ENCODE measurements around the gene IL19. TPM values are rescaled to one million over a fixed set of nuclear protein-coding genes. Genes with fewer than 3 reads are reported as not detected.

IL19 gene
- total RNA-seq, 4 donors from 2014 or later = not detected

DNA sequence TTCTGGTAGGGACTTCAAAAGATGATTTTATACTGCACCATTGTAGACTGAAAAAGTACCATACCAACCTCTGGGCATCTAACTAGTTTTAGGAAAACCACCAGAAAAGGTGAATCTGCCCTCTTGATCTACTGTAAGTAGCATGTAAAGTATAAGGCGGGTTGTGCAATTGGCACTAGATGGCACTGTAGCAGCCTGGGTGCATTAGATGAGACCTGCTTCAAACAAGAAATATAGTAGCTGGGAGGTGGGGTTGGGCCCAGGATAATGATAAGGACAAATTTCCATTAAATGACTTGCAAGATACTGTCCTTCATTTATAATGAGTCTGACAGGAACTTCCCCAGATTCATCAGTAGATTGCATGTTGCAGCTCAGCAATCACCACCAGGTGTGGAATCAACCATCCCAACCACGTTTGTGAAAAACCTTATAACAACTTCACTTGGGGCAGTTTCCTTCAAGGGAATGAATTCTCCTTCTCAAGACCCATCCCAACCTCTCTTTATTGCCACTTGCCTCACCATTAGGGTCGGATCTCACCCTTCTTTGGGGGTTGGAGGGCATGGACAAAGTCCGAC, 39.0 kb downstream of the IL19 start:
- WGBS, 2 donors = 72 to 78% methylated on average over 4 of the region's 4 CpGs
- Histone ChIP-seq H3K9me3 (peaks cover 0 to 13% (median 6%) of the 10 kb centered on the region in 4 donors), H3K27me3 (peaks cover 0 to 4% of the 10 kb centered on the region in 2 donors), H3K4me1 (no peaks in the 10 kb centered on the region), H3K36me3 (no peaks in the 10 kb centered on the region), H3K4me3 (no peak overlapping the region), H3K27ac (no peak overlapping the region)
- no peak for TF ChIP-seq EP300 (IDR thresholded peaks at IDR 0.05)
- TF ChIP-seq POLR2A (IDR thresholded peaks at IDR 0.05) = no peak
- peak in 1 of 5 experiments; percentile 33 for TF ChIP-seq CTCF (IDR thresholded peaks at IDR 0.05)
- no peak for DNase-seq (ENCODE audit: low spot score in 2 of 2)

GRCh38 chr1:206812471-206812870, 41.9 kb downstream of the IL19 start:
- 68 to 84% methylated on average over 2 of the region's 2 CpGs for WGBS, 2 donors
- no peaks in the 10 kb centered on the region for H3K27me3 ChIP-seq

GRCh38 chr1:206814716-206815341, 44.3 kb downstream of the IL19 start:
- H3K4me3 ChIP-seq = no peak overlapping the region
- DNase-seq (ENCODE audit: low spot score in 2 of 2) = no peak
- no peaks in the 10 kb centered on the region for H3K4me1 ChIP-seq
- H3K27me3 ChIP-seq = no peaks in the 10 kb centered on the region
- no peak overlapping the region for H3K27ac ChIP-seq
- 38 to 48% methylated on average over 2 of the region's 2 CpGs for WGBS, 2 donors
- H3K9me3 ChIP-seq = peaks cover 0 to 13% (median 6%) of the 10 kb centered on the region in 4 donors
- TF ChIP-seq POLR2A (IDR thresholded peaks at IDR 0.05) (no peak), EP300 (IDR thresholded peaks at IDR 0.05) (no peak), CTCF (IDR thresholded peaks at IDR 0.05) (no peak)
- H3K36me3 ChIP-seq = no peaks in the 10 kb centered on the region

More at GRCh38 chr1:206812471-206812870, 41.9 kb downstream of the IL19 start:
- H3K9me3 ChIP-seq = peaks cover 0 to 13% (median 6%) of the 10 kb centered on the region in 4 donors
- TF ChIP-seq POLR2A (IDR thresholded peaks at IDR 0.05) (no peak), EP300 (IDR thresholded peaks at IDR 0.05) (no peak), CTCF (IDR thresholded peaks at IDR 0.05) (no peak)
- no peak for DNase-seq (ENCODE audit: low spot score in 2 of 2)
- no peaks in the 10 kb centered on the region for H3K36me3 ChIP-seq
- no peak overlapping the region for H3K4me3 ChIP-seq
- no peaks in the 10 kb centered on the region for H3K4me1 ChIP-seq
- no peak overlapping the region for H3K27ac ChIP-seq

- Histone ChIP-seq H3K4me3 (no peak overlapping the region), H3K36me3 (no peaks in the 10 kb centered on the region), H3K9me3 (peaks cover 0 to 13% (median 6%) of the 10 kb centered on the region in 4 donors), H3K27me3 (no peaks in the 10 kb centered on the region), H3K27ac (no peak overlapping the region), H3K4me1 (no peaks in the 10 kb centered on the region)
- 71 to 79% methylated on average over 4 of the region's 4 CpGs for WGBS, 2 donors
- DNase-seq (ENCODE audit: low spot score in 2 of 2) = no peak
- TF ChIP-seq CTCF (IDR thresholded peaks at IDR 0.05) (no peak), EP300 (IDR thresholded peaks at IDR 0.05) (no peak), POLR2A (IDR thresholded peaks at IDR 0.05) (no peak)
Observed at GRCh38 chr1:206816390-206817287, 46.1 kb downstream of the IL19 start.
